GM18508 (cell line): Measurements from ENCODE around the gene TEX44.

Experiments
- ATAC-seq: cut with Tn5 transposase; IDR thresholded peaks from one replicate; pipeline ENCODE4 v1.9.1; 2021; ENCODE audit warnings: moderate number of reproducible peaks; ENCODE audit not compliant: insufficient read depth, unreplicated experiment

Gene TEX44

GRCh38 chr2:231604101-231604684, 11.5 kb downstream of the TEX44 start:
- peak; percentile 30 for ATAC-seq

- ATAC-seq, result peak; percentile 48
Measured at GRCh38 chr2:231604685-231605606, 12.3 kb downstream of the TEX44 start.

- no peak for ATAC-seq
Measured at GRCh38 chr2:231605607-231606091, 13.0 kb downstream of the TEX44 start.

DNA sequence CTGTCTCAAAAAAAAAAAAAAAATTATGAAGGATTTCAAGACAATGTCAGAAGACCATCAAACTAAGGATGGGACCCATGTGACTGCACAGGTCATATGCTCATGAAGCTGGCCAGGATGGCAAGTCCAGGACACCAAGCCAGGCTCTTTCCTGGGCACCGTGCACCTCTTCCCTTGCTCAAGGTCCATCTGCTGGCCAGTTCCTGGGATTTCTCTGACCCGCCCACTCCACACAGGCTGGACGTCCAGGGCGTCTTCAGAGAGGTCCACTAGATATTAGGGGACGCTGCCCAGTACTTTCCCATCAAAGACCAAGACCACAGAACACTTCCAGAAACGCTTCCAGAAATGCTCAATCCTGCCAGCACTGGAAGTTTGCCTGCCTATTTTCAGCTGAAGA, 14.3 kb downstream of the TEX44 start:
- no peak for ATAC-seq

GRCh38 chr2:231611273-231612108, 18.8 kb downstream of the TEX44 start:
- no peak for ATAC-seq

GRCh38 chr2:231612109-231612455, 19.4 kb downstream of the TEX44 start:
- ATAC-seq, result no peak

DNA sequence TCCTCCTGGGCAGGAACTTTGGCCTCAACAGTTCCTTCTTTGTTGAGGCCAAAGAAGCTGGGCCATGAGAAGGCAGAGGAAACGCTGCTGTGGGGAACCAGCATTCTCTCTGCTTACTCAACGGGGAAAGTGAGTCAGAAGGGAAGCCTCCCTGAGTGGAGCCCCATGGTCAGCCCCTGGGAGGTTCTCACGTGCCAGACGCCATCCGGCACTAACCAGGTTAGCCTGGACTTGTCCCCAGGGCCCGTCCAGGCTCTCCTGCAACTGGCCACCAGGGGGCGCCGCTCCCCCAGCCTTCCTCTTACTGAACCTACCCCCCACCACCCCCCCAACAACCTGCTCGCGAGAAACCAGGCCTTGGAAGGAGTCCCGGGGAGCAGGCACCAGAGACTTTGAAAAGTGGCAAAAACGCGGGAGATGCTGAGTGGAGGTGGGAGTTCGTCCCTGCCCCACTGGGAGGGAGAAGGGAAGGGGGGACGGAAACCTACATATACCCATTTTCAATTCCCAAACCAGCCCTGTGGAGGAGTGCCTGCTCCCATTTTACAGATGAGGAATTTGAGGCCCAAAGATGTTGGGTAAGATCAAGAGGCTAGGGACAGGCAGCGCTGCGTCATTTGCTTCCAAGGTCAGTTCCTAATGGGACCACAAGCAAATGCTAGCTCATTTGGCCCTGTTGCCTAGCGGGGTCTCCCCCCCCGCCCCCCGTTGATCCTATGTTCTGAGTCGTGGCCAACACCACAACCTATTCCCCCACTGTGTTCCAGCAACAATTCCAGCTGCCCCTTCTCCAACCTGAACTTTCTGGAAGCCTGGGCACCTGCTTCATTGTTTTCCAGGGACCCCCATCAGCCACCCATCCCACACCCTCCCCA, 20.0 kb downstream of the TEX44 start:
- no peak for ATAC-seq

- ATAC-seq, result no peak
Measured at GRCh38 chr2:231613331-231613662, 20.6 kb downstream of the TEX44 start.

DNA sequence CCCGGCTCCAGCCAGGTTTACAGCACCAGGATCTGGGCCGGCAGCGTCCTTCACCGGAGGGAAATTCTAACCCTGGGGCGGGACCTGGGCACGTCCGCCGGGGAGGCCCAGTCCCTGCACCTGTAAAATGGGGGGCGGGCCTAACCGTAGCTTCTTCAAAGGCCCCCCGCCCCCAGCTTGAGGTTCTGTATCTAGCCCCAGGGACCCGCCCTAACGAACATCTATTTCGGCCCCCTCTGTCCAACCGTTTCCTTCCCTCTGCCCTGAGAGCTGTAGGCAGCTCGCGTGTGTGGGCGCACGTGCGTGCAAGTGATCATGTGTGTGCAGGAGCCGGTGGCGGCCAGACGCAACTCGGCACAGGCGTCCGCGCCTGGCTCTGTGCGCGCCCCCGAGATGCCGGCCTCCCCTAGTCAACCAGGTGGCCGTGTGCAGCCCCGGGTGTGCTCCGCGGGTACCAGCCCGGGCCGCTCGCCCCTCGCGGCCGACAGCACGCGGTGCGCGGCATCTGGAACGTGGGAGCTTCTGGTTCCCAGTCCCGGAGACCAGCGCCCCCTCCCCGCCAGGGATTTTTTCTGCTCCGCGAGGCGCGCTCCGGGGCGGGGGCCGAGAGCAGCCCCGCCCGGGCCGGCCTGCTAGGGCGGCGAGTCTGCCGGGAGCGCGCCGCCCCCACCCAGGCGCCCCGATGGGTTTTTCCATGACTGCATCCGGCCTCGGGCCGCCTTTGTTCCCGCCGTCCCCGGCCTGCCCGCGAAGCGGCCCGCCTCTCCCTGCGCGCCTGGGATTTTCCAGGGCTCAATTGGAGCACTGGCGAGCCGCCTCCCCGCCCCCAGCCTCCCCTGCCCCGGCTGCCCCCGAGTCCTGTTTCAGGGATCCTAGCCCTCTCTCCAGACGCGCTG, 21.2 kb downstream of the TEX44 start:
- peak; percentile 68 for ATAC-seq

GRCh38 chr2:231614559-231615057, 21.9 kb downstream of the TEX44 start:
- no peak for ATAC-seq

- no peak for ATAC-seq
Measured at GRCh38 chr2:231615058-231615671, 22.5 kb downstream of the TEX44 start.

DNA sequence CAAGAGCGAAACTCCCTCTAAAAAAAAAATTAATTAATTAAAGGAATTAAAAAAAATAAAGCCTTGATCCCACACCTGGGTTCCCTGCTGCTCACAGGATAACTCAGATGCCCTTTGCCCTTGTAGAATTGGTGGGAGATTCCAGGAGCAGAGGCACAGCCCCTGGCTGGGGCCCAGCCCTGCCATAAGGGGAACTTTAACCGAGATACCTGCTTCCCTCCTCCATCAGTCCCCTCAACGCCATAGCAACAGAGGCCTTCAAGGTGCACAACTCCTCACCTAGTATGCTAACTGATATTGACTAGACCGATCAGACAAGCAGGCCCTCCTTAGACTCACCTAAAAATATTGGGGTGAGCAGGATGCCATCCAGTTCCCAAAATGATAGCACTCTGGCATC, 23.6 kb downstream of the TEX44 start:
- no peak for ATAC-seq

- no peak for ATAC-seq
Measured at GRCh38 chr2:231617059-231617926, 24.6 kb downstream of the TEX44 start.

DNA sequence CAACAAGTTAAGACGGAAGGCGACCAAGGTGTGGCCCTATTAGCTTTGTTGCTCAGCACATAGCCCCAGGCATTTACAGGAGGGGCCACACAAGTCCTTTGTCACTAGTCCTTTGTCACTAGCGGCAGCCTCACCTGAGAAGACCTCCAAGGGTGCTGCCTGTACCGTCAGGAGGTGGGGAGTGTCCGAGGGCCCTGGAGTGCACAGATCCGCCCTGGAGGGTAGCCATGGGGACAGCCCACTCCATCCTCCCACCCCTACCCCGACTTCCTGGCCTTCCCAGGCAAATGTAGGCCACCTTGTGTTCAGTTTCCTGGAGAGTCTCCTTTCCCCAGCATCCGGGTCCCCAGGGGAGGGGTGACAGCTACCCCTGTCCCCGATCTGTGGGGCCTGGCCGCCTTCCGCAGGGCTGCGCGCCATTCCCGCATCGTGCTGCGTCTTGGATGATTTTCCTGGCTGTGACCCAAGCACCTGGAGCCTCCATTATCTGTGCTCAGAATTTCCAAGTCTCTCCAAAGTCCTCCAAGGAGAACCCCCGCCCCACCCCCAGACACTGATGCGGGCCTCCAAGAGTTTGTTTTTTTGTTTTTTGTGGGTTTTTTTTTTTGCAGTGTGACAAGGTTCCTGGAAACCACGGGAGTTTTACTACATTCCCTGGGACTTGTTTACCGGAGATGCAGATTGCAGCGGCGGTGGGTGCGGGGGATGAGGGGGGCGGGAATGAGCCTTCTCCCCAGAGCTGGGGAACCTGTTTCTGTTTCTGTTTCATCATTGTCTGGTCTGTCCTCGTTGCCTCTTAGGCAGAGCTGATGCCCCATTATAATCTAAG, 28.6 kb downstream of the TEX44 start:
- no peak for ATAC-seq

DNA sequence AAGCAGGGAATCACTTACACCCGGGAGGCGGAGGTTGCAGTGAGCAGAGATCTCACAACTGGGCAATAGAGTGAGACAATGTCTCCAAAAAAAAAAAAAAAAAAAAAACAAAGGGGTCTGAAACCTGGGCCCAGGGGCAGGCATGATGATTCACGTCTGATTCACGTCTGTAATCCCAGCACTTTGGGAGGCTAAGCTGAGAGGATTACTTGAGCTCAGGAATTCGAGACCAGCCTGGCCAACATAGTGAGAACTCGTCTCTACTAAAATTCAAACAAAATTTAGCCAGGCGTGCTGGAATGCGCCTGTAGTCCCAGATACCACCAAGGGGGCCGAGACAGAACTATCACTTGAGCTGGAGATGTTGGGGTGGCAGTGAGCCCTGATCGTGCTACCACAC, 30.3 kb downstream of the TEX44 start:
- ATAC-seq, result no peak

GRCh38 chr2:231626449-231626848, 33.8 kb downstream of the TEX44 start:
- ATAC-seq, result no peak
